ENCODE data around the gene CMTM8.

CMTM8 gene

DNA sequence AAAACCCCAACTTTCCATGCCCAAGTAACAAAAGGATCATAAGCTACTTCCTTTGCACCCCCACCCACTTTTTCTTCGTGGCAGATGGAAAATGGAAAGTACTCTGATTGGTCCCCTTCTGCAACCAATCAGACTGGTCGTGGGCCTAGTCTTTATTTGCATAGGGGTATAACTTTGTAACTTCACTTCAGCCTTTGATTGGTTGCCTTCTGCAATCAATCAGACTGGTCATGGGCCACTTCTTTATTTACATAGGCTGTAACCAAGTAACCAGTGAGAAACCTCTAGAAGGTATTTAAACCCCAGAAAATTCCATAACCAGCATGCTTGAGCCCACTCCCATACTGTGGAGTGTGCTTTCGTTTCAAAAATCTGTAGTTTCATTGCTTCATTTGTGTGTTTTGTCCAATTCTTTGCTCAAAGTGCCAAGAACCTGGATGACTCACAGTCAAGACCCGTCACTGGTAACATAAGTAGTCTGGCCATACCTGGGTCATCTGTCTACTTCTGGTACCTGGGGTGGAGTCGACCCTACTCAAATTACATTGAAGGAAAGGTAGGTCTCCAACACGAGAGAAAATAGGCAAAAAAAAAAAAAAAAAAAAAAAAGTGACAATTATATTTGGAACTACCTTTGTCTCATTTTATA lies 41.9 kb downstream of the CMTM8 start:
- DNase-seq (ENCODE audit: low spot score): no peak

- no peak for DNase-seq (ENCODE audit: low spot score)
These were observed 43.2 kb downstream of the CMTM8 start for GRCh38 chr3:32281570-32282106.

- DNase-seq (ENCODE audit: low spot score): no peak
These were observed 44.2 kb downstream of the CMTM8 start for GRCh38 chr3:32282578-32283154.

DNA sequence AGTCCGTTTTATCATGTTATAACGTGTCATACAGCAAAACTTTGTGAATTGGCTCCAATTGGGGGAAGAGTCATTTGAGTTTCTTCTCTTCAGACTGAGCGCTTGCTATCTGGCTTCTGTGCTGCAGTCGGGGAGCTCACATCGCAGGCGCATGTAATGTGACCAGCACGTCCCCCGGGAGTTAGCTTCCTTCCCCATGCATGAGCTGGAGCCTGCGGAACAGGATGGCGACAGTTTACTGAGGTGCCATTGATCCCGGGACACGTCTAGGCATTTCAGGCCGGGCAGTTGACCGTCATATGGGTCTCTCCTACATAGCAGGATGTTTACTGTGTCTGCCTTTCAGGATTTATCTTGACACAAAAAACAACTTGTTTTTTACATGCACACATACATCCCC lies 44.8 kb downstream of the CMTM8 start:
- no peak for DNase-seq (ENCODE audit: low spot score)

DNA sequence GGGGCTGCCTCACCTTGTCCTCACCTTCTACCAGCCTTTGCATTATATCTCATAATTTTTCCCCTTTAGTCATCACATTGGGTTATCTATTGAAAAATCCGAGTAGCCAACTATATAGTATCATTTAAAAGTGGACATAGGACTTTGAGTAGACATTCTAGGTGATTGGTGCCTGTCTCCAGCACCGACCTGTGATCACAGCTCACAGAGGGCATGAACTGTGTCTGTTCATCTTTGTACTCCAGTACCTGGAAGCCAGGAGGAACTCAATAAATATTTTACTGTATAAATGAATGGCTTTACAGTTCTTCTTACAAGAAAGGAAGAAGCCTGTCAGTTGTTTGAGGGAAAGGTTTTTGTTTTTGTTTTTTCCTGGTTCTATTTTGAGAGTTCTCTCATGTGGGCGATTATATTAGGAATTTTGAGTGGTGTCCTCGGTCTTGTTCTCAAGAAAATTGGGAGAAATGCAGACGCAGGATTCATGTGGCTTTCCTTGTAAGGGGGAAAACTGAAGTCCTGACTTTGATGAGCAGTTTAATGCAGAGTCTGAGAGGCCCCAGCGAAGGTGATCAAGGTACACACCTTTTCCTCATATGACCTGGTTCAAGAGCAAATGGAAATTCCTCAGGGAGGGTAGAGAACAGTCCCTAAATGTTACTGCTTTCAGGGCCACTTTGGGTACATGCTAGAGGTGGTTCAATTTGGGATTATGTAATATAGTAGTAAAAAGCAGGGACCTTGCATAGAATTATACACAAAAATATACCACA lies 46.1 kb downstream of the CMTM8 start:
- no peak for DNase-seq (ENCODE audit: low spot score)

DNA sequence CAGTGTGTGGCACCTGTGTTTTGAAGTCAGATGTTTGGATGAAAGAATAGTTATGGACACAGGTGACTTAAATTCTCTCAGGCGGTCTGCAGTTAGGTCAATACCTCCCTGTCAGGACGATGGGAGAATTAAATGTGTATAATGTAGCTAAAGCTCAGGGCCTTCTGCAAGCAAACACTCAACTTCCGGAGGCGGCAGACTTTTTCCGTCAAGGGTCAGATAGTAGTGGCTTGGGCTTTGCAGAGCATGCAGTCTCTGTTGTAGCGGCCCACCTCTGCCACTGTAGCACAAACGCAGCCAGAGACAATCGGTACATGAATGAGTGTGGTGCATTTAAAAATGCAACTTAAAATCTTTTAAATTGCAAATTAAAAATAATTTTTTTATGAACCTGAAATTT lies 47.4 kb downstream of the CMTM8 start:
- no peak for DNase-seq (ENCODE audit: low spot score)

- no peak for DNase-seq (ENCODE audit: low spot score)
These were observed 50.3 kb downstream of the CMTM8 start for GRCh38 chr3:32288819-32289218.

- DNase-seq (ENCODE audit: low spot score): no peak
These were observed 52.1 kb downstream of the CMTM8 start for GRCh38 chr3:32290619-32291018.

DNA sequence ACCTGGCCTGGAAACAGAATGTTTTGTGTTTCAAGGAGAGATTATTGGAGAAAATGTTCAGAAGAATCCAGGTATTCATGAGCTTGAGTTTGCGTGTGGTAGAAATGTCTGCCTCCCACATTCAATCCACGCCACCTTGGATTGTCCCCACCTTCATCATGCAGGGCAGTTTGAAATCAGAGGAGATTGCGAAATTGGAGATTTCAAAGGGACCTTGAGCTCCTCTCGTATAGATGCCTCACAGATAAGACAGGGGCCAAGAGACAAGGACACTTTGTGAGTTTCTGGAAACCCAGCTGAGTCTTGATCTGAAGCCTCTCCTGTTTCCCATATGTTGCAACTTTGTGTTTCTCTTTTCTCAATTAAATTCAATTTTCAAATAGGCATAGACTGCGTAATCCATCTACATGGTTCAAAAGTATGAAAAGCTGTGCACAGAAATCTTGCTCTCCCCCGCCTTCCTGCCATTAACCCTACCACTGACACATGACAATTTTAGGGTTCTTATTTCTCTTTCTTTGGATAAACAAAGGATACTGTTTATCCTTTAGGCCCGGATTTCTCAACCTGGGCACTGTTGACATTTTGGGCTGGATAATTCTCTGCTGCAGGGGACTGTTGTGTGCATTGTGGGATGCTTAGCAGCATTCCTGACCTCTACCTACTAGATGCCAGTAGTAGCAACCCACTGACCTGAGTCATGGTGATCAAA lies 53.8 kb downstream of the CMTM8 start:
- DNase-seq (ENCODE audit: low spot score): no peak

DNA sequence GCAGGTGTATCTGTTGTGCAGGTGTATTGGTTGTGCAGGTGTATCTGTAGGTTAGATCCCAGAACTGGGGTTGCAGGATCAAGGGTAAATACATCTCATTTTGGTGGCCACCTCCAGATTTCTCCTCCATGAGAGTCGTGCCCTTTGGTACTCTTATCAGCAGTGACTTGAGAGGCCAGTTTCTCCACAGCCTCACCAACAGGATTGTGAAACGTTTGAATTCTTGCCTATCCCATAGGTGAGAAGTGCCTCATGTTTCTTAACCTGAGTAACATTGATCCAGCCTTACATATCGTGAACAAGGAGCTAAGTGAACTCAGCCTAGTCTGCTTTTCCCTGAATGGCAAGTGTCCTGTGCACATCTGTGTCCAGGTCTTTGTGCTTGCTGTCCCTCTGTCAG lies 55.4 kb downstream of the CMTM8 start:
- DNase-seq (ENCODE audit: low spot score): no peak

GRCh38 chr3:32296251-32297204 lies 58.0 kb downstream of the CMTM8 start:
- peak; percentile 52 for DNase-seq (ENCODE audit: low spot score)

DNA sequence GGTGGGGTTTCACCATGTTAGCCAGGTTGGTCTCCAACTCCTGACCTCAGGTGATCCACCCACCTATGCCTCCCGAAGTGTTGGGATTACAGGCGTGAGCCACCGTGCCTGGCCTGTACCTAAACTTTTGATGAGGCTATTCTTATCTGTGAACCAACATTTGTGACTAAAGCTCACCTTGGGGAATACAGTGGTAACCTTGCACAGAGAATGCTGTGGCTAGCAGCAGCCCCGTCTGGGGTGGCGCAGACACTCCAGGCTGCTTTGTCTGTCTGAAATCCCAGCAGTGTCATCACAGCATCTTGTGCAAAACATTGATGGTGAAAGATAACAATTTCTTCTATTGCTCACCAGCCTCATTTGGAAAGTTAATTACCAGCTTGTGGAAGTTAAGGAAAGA lies 58.9 kb downstream of the CMTM8 start:
- no peak for DNase-seq (ENCODE audit: low spot score)

GRCh38 chr3:32301426-32301825 lies 62.9 kb downstream of the CMTM8 start:
- DNase-seq (ENCODE audit: low spot score): no peak

- DNase-seq (ENCODE audit: low spot score): no peak
These were observed 64.3 kb downstream of the CMTM8 start for GRCh38 chr3:32302601-32303398.

DNA sequence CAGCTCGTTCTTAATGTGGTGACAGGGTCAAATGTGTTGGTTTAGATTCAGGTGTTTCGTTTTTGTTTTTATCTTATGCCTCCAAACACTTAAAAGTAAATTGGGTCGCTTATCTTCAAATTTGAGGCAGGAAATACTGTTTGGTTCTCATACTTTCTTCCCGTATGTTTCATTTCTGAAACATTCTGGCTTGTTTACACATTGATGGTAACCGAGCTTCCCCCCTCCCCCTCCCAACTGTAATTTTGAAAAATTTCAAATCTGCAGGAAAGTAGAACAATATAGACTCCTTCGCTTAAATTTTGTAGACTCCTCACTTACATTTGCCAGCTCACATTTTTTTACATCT lies 64.9 kb downstream of the CMTM8 start:
- DNase-seq (ENCODE audit: low spot score): no peak

GRCh38 chr3:32303977-32304881 lies 65.7 kb downstream of the CMTM8 start:
- DNase-seq (ENCODE audit: low spot score): no peak

- no peak for DNase-seq (ENCODE audit: low spot score)
These were observed 66.9 kb downstream of the CMTM8 start for GRCh38 chr3:32305361-32305876.

- no peak for DNase-seq (ENCODE audit: low spot score)
These were observed 67.6 kb downstream of the CMTM8 start for GRCh38 chr3:32306072-32306471.

GRCh38 chr3:32307591-32307990 lies 69.1 kb downstream of the CMTM8 start:
- no peak for DNase-seq (ENCODE audit: low spot score)

Measured in pons (tissue), 1 donor.